ENCODE measurements around the gene POGLUT3.

The POGLUT3 gene

DNA sequence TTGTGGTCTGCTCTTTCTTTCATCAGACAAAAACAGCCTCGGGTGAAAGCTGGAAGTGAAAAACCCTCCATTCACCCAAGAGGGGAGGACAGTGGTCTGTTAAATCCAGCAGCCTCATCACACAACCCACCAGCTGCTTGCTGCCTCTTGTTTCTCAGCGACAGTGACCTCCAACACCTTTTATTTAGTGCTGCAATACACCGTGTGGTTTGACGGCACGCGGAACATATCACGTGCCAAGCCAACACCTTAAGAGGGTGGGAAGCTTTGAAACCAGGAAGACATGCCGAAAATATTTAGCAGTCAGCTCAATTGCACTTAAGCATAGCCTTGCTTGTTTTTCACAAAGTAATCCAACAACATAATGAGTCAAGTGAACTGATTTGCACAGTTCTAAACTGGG lies 39.8 kb upstream of the POGLUT3 start:
- H3K36me3 ChIP-seq: no peaks in the 10 kb centered on the region
- no peak overlapping the region for H3K27ac ChIP-seq
- no peaks in the 10 kb centered on the region for H3K27me3 ChIP-seq (ENCODE audit: insufficient read depth, low read depth, severe bottlenecking)
- no peak for DNase-seq
- TF ChIP-seq, protein P1, sequence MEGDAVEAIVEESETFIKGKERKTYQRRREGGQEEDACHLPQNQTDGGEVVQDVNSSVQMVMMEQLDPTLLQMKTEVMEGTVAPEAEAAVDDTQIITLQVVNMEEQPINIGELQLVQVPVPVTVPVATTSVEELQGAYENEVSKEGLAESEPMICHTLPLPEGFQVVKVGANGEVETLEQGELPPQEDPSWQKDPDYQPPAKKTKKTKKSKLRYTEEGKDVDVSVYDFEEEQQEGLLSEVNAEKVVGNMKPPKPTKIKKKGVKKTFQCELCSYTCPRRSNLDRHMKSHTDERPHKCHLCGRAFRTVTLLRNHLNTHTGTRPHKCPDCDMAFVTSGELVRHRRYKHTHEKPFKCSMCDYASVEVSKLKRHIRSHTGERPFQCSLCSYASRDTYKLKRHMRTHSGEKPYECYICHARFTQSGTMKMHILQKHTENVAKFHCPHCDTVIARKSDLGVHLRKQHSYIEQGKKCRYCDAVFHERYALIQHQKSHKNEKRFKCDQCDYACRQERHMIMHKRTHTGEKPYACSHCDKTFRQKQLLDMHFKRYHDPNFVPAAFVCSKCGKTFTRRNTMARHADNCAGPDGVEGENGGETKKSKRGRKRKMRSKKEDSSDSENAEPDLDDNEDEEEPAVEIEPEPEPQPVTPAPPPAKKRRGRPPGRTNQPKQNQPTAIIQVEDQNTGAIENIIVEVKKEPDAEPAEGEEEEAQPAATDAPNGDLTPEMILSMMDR (IDR thresholded peaks at IDR 0.05; ENCODE audit: low read depth, low read length): no peak
- no peak overlapping the region for H3K4me3 ChIP-seq (ENCODE audit: low read depth, low read length)
- H3K9me3 ChIP-seq (ENCODE audit: severe bottlenecking): no peaks in the 10 kb centered on the region

DNA sequence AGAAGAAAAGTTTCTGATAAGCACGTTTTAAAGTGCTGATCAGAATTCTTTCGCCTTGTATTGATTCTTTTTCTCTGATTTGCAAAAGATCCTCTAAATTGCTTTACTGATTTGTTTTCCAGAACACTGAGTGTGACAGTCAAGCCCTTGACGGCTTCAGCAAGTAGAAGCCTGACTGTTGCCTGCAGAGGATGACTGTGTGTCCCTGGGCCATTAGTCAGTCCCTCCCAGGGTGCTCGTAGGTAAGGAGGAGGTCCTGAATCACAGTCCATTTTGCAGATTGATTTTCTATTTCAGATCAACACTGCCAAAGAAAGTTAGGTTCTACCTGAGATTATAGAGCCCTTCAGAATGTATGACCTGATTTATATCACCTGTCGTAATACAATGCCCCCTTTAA lies 38.6 kb upstream of the POGLUT3 start:
- no peak overlapping the region for H3K27ac ChIP-seq
- no peaks in the 10 kb centered on the region for H3K36me3 ChIP-seq
- H3K27me3 ChIP-seq (ENCODE audit: insufficient read depth, low read depth, severe bottlenecking): no peaks in the 10 kb centered on the region
- H3K9me3 ChIP-seq (ENCODE audit: severe bottlenecking): no peaks in the 10 kb centered on the region
- H3K4me3 ChIP-seq (ENCODE audit: low read depth, low read length): no peak overlapping the region
- no peak for DNase-seq
- TF ChIP-seq, protein P1 (IDR thresholded peaks at IDR 0.05; ENCODE audit: low read depth, low read length): no peak

DNA sequence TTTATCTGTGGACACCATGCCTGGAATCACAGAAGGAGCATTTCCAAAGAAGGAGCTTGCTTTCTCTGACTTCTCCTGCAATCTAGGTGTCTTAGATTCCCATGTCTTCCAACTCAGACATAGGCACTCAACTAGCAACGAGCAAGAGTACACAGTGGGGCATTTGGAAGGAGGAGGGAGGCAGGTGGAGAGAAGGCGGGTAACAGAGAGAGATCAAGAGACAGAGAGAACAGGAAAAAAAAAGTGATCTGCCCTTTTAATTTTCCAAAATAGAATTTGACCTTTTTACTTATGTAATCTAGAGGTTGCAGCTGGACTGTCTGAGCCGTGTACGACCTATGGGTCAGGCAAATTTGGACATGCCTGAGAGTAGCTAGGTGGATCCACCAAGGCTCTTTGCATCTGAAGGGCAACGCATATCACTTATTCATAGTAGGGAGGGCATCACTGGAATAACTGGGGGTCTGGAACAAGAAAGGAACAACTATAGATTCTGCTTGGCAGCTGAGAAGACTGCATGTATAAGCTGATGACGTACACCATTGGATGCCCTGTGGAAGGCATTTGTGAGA lies 37.3 kb upstream of the POGLUT3 start:
- Histone ChIP-seq H3K27ac (no peak overlapping the region), H3K9me3 (ENCODE audit: severe bottlenecking) (no peaks in the 10 kb centered on the region), H3K4me3 (ENCODE audit: low read depth, low read length) (no peak overlapping the region), H3K27me3 (ENCODE audit: insufficient read depth, low read depth, severe bottlenecking) (no peaks in the 10 kb centered on the region), H3K36me3 (no peaks in the 10 kb centered on the region)
- TF ChIP-seq, protein P1 (IDR thresholded peaks at IDR 0.05; ENCODE audit: low read depth, low read length): no peak
- DNase-seq: no peak

DNA sequence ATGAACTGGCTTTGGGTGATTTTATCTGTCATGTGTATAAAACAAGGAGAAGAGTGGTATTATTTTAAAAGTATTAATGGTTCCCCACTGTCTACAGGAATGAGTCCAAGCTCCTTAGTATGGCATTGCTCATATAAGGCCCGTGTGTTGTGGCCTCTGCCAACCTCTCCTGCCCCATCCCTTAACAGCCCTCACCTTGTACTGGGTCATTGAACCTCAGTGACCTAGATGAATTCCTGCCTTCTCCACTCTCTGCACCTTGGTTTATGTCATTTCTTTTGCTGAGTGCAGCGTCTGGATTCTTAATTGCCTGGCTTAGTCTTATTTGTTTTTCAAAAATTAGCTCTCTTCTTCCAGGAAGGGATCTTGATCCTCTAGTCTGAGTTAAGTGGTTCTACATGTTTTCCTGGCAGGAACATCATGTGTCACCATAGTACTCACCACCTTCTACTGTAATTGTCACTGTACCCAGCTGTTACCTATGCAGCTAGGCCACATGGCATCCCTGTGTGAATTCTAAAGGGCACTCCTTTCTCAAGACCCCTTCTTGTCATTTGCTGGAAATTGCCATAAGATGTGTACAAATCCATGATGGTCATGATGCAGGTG lies 36.2 kb upstream of the POGLUT3 start:
- H3K27ac ChIP-seq: no peak overlapping the region
- TF ChIP-seq, protein P1 (IDR thresholded peaks at IDR 0.05; ENCODE audit: low read depth, low read length): no peak
- H3K27me3 ChIP-seq (ENCODE audit: insufficient read depth, low read depth, severe bottlenecking): no peaks in the 10 kb centered on the region
- H3K9me3 ChIP-seq (ENCODE audit: severe bottlenecking): no peaks in the 10 kb centered on the region
- no peak for DNase-seq
- no peaks in the 10 kb centered on the region for H3K36me3 ChIP-seq
- H3K4me3 ChIP-seq (ENCODE audit: low read depth, low read length): no peak overlapping the region

DNA sequence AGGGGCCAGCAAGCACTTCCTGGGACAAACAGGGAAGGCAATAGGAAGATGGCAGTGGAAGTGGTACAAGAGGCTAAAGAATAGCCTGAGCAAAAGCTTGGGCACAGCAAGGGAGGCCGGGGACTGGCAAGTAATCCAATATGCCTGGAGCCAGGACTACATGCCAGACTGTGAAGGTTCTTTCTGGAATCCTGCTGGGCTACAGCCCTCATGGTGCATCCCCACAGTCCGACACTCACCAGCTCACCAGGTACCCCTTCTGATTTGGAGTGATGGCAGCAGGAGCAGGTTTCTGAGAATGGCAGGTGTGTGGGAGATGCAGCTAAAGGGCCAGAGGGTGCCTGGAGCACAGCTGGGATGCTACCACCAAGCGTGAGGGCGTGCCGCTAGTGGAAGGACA lies 32.2 kb upstream of the POGLUT3 start:
- H3K9me3 ChIP-seq (ENCODE audit: severe bottlenecking): no peaks in the 10 kb centered on the region
- H3K27me3 ChIP-seq (ENCODE audit: insufficient read depth, low read depth, severe bottlenecking): no peaks in the 10 kb centered on the region
- H3K4me3 ChIP-seq (ENCODE audit: low read depth, low read length): no peak overlapping the region
- TF ChIP-seq, protein P1 (IDR thresholded peaks at IDR 0.05; ENCODE audit: low read depth, low read length): no peak
- H3K27ac ChIP-seq: no peak overlapping the region
- no peak for DNase-seq
- no peaks in the 10 kb centered on the region for H3K36me3 ChIP-seq

DNA sequence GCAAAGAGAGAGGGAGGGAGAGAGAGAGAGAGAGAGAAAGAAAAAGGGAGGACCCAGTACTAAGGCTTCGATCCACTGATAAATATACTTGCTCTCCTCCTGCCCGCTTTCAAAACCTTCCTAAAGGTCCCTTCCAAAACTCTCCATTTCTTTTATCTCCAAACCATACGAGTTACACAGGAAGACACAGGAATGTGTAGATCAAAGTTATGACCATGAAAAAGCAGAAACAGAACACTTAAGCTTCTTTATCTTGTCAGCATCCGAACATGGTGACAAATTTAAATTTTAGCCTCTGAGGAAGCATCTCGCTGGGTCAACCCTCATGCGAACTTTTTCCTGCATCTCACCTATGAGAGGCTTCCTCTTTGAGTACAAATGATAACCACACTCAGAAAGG lies 29.2 kb upstream of the POGLUT3 start:
- TF ChIP-seq, protein P1 (IDR thresholded peaks at IDR 0.05; ENCODE audit: low read depth, low read length): no peak
- no peaks in the 10 kb centered on the region for H3K27me3 ChIP-seq (ENCODE audit: insufficient read depth, low read depth, severe bottlenecking)
- no peaks in the 10 kb centered on the region for H3K36me3 ChIP-seq
- H3K9me3 ChIP-seq (ENCODE audit: severe bottlenecking): no peaks in the 10 kb centered on the region
- H3K4me3 ChIP-seq (ENCODE audit: low read depth, low read length): no peak overlapping the region
- no peak for DNase-seq
- no peak overlapping the region for H3K27ac ChIP-seq
